HG02759 (cell line): ENCODE data around the gene DDX54.
"Not testable (repeated sequence)": the region's sequence is repeated elsewhere in the genome, so short reads cannot be mapped to it uniquely, and the experiment has no call there.

Source experiments
- ATAC-seq: cut with Tn5 transposase; IDR thresholded peaks from one replicate; pipeline ENCODE4 v1.9.1; 2021; ENCODE audit warnings: mild to moderate bottlenecking, moderate library complexity; ENCODE audit not compliant: unreplicated experiment

DDX54 gene

DNA sequence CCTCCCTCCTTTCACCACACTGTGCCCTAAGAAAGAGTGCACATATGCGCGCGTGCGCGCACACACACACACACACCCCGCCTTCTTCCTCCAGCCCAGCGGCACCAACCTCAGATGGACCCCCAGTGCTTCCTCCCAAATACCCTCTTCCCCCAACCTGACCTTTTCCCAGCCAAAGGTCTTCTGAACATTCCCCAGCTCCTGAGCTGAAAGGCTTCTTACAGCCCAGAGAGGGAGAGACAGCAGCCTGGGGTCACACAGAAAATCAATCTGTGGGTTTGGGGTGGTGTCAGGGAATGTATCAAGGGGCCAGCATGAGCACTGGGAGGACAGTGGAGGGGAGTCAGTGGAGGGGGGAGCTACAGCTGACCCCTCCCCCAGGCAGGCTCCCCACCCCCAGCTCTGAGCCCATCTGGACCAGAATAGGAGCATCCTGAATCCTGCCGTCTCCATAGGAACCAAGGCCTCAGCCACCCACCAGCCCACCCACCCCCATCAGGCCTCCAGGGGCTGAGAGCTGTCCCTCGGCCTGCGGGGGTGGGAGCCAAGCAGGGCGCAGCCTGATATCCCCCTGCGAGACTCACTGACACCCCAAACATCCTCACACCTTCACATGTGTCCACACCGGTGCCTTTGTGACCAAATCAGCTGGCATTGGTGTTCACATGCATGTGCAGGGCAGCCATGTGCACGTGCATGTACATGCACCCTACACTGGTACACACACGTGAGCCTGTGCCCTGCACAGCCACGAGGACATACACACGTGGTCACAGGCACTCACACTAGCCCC is 55.4 kb downstream of the DDX54 start:
- no peak for ATAC-seq

GRCh38 chr12:113128802-113129663 is 56.2 kb downstream of the DDX54 start:
- no peak for ATAC-seq

- no peak for ATAC-seq
These were observed 57.5 kb downstream of the DDX54 start for GRCh38 chr12:113127791-113128199.

GRCh38 chr12:113120670-113121370 is 64.5 kb downstream of the DDX54 start:
- no peak for ATAC-seq

- no peak for ATAC-seq
These were observed 65.2 kb downstream of the DDX54 start for GRCh38 chr12:113119980-113120669.

DNA sequence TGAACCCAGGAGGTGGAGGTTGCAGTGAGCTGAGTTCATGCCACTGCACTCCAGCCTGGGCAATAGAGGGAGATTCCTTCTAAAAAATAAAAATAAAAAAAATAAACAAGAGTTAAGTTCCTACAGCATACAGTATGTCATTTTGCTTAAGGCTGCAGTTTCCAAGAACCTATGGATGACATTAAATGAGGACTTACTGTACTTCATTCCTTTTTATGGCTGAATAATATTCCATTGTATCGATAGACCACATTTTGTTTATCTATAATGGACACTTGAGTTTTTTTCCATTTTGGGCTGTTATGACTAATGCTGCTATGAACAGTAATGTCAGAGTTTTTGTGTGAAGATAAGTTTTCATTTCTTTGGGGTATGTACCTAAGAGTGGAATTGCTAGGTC is 67.1 kb downstream of the DDX54 start:
- no peak for ATAC-seq

DNA sequence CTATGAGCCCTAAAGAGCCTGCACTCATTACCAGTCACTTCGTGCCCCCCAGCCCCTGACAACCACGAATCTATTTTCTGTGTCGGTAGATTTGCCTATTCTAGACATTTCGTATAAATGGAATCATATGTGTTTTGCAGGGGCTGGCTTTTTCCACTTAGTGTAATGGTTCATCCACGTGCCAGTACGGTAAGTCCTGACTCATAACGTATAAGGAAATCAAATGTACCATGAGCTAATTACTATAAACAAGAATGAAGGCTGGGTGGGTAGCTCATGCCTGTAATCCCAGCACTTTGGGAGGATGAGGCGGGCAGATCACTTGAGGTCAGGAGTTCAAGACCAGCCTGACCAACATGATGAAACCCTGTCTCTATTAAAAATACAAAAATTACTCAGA is 67.6 kb downstream of the DDX54 start:
- ATAC-seq: not testable (repeated sequence)

- ATAC-seq: no peak
These were observed 68.4 kb downstream of the DDX54 start for GRCh38 chr12:113116875-113117274.

GRCh38 chr12:113115455-113116126 is 69.7 kb downstream of the DDX54 start:
- no peak for ATAC-seq

- no peak for ATAC-seq
These were observed 70.7 kb downstream of the DDX54 start for GRCh38 chr12:113114447-113115178.

DNA sequence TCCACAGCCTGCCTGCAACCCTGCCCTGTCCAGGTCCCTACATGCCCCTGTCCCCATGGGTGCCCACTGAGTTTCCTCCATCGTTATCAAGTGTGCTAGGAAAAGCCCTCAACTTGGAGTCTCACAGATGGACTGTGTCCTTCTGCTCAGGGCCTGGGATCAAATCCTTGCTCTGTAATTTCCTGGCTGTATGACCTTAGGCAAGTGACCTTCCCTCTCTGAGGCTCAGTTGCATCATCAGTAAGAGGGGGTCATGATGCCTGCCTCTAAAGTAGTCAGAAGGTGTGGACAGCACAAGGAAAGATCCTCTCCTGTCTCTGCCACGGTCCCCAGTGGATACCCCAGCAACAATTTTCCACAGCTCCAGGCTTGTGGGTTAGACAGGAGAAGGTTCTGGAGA is 71.9 kb downstream of the DDX54 start:
- no peak for ATAC-seq

DNA sequence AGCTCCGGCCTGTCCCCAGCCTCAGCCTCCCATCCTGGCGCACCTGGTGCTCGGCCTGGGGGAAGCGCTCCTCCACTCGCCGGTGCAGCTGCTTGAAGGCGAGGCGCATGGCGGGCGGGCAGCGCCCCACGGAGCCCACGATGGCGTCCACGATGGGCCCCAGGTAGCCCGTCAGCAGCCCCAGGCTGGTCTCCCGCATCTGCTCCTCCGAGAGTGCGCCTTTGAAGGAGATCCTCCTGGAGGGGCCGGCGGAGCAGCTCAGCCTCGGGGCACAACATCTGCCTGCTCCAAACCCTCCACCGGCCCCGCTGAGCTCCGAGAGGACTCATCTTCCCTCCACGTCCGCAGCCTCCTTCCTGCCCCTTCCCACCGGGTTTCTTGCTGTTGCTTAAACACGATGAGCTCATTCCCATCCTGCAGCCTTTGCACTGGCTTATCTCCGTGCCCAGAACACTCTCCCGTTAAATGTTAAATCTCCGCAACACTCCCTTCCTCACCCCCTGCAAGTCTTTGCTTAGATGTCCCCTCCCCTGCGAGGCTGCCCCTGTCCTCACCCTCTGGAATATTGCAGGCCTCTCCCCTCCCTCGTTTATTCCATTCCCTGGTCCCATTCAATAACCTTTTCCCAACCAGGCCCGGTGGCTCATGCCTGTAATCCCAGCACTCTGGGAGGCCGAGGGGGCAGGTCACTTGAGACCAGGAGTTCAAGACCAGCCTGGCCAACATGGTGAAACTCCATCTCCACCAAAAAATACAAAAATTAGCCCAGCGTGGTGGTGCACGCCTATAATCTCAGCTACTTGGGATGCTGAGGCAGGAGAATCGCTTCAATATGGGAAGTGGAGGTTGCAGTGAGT is 73.0 kb downstream of the DDX54 start:
- ATAC-seq: no peak

- no peak for ATAC-seq
These were observed 74.0 kb downstream of the DDX54 start for GRCh38 chr12:113111247-113111646.

DNA sequence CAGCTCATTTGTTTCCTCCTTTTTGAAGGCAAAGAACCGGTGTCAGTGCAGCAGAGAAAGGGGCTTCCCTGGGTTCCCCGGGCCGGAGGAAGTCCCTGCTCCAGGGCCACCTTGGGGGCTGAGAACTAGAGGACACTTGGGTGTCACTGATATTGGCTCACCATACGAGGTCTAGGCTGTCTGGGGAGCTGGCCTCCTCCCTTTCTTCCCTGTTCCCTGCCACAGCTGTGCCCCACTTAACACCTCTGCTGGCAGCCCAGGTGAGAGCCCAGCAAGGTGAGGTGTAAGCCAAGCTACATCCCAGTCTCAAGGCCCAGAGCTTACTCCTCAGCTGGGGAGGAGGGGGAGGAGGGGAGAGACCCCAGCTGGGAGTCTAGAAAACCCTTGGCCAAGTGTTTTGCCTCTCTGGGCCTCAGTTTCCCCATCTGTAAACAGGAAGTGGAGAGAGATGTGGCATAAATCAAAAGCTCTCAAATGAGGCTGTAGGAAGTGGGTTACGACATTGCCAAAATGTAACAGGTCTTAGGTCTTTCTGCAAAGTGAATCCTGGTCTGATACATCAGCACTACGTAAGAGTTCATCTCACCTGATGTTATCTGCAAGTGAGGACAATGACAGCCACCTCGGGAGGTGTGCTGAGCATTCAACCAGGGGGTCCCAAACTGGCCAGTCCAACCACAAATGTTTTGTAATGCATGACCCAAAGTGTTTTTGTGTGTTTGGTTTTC is 75.2 kb downstream of the DDX54 start:
- no peak for ATAC-seq

DNA sequence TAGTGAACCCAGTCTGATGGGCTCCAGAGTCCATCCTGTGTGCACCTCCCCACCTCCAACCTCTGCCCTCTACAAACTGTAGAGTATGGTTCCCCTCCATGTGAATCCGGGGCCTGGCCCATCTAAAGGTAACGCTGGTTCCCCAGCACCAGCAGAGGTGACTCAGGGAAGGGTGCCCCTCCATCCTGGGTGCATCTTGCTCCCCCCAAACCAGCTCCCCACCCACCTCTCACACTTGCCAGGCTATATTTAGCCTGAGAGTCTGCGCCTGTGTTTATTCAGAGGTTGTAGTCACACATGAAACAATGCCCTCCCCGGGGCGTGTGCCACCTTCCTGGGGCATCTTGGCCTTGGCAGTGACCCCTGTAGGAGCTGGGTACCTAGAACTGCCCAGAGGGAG is 75.9 kb downstream of the DDX54 start:
- no peak for ATAC-seq

- ATAC-seq: no peak
These were observed 77.0 kb downstream of the DDX54 start for GRCh38 chr12:113108308-113108707.
